ENCODE results near the gene LUM.

LUM gene

DNA sequence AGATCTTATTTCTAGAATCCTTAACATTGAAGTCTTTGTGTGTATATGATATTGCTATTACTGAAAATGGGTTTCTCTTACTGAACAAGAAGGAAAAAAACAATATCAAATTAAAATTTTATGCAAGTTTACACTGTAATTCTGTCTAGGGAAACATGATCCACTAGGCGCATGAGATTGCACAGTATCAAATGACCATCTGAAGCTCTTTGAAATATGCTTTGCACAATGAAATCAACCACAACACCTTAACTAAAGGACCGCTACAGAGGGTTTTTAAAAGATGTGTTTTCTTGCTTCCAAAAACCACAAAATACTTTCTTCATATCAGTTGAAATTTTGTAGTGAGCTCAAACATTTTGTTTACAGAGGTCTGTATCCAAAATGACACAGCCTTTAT is 38.4 kb downstream of the LUM start:
- DNase-seq = no peak

DNA sequence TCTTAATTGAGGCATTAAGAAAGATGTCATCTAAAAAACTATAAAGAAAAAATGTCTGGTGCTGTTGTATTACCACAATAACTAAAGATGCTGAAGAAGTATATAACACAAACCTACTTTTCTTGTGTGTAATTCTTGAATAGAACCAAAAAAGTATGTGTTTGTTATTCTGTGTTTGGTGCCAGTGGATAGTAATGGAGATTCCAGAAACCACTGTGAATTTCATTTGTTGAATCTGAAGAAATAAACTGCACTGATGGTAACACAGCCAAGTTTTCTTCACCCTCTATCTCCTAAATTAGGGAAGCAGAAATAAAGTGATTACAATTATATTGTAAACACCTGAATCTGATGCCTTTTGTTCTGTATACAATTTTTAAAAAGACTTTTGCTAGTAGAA is 40.4 kb downstream of the LUM start:
- DNase-seq = no peak

DNA sequence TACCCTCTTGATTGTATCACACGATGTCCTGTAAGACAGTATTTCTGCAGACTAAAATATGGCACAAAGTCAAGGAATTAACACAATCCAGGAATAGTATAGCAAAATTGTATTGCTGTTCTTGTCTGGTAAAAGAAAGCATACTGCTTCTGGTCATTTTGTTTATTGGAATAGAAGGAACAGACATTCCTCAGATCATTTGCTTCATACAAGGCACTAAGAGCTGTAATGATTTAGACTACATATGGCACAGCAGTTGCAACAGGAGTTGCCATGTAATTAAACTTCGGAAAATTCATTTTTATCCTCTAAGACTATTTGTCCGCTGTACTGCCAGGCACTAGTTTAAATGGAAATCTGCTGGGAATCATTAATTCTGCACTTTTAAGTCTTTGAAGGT is 45.9 kb downstream of the LUM start:
- no peak for DNase-seq

DNA sequence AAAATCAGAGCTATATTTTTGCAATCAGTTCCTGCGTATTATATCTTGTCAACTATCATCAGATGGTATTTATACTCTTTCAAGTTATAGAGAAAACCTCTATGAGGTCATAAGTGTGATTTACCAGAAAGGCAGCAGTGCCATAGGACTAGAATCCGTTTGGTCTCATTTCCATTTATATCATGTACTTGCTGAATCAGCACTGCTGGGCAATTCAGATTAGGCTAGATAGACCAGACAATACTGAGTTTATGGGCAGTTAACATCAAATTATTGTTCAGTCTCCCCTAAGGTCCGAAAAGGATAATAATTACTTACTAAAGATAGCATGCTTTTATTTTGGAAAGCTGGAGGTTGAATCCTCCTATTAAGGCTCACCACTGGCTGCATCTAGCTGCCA is 46.7 kb downstream of the LUM start:
- no peak for DNase-seq

DNA sequence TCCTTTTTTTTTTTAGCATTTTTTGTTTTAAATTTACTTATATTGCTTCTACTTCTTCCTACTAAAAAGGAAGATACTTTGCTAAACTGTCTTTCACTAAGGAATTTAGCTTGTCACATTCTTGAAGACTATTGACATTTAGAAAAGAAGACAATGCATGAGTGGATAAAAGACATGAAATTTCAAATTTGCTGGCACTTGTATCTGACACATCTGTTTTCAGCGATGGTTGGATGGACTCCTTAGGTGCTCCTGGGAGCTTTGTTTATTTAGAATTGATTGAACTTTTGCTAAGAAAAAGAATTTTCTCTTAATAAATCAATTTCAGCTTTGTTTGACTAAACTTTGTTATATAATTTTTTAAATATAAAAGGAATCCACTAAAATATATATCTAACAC is 50.2 kb downstream of the LUM start:
- no peak for DNase-seq

DNA sequence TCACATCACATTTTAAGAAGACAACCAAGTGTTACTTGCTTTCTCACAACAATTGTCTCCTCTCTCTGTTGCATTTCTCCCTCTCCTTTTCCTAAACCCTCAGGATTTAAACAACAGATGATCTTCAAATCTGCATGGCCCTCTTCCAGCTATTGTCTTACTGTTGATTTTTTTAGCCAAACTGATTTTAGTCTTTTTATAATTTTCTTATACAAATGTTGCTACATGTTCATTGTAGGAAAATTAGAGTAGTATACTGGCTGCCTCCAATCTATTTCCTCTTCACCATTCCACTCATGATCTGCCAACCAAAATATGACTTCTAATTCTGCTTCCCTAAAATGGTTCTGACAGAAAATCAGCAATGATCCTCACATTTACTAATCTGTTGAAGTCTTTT is 52.1 kb downstream of the LUM start:
- no peak for DNase-seq

DNA sequence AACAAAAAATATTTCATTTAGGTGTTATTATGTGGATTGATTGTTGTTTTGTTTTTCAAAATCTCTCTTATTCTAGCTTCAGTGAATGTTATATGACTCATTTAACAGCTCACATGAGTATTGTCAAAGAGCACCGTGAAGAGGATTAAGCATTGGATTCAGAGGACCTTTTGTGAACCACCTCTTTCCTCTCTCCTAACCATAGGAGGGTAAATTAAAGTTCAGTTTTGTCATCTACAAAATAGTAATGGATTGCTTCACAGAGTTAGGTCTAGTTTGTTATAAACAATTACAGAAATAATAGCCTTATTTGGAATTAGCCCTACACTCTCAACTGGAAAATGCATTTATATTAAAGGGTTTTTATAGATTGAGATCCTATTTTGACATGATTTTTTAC is 52.5 kb downstream of the LUM start:
- DNase-seq = no peak

DNA sequence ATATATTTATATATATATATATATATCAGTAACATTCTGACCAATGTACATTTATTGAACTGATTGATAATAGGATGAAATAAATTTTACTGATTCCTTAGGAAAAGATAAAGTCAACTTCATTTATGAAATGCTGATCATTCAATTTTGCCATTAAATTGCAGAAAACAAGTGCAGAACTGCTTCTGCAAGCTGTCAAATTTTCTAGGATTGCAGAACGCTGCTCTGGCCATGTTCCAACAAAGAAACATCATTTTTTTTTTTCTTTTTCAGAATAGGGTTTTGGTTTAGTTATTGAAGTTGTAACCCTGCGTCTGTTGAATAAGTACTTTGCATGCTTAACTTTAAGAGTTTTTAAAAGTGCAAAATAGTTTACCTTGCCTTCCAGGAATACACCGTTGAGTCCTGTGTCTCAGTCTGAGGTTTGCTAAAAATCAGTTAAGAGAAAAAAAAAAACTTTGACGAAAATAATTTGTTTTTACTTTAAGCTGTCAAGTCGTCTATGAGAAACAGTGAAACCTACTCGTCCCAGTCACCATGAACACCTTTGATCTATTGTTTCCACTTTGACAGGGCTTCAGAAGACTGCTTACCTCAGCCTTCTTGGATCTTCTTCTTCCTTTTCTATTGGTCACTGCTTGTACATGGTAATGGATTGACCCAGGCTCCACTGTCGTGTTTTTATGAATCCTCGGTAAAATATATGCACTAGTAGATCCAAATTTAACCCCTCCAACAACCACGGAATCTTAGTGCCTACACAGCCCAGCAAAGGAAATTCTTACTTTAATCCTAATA is 53.7 kb downstream of the LUM start, which contains the start of gene KERA:
KERA (minus strand) TSS at position 657 of the 798 bp plus-strand sequence. CDS start 1,743 bp downstream, outside the sequence.
- no peak for DNase-seq

DNA sequence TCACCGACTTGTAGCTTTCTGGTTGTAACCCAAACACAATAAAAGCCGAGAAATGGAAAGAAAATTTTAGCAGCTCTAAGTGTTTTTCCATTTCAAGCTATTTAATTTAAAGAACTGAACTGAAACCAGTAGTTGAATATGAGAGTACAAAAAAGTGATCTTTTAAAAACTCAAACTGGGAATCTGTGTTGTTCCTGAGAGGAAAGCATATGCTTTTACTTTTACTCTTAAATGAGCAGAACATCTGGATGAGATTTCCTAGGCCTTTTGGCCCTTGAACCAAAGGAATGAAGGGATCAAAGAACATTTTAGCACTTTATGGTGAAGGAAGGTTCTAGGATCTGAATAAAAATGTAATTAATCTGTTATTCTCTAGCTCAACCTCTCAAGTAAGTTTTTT is 54.8 kb downstream of the LUM start:
- no peak for DNase-seq

DNA sequence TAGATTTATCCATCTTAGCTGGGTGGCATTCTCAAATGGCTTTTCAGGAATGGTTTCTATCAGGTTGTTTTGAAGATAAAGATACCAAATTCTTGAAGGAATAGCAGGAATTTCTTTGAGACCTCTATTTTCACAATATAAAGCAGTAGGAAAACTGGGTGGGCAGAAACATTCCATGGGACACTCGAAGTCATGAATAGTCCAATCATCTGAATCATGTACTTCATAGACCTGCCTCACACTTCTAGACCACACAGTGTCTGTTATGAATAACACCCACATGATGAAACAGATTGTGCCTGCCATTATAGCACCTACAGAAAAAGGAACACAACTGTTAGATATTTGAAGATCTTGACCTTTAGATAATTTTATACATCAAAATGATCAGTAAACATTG is 55.3 kb downstream of the LUM start:
- no peak for DNase-seq

DNA sequence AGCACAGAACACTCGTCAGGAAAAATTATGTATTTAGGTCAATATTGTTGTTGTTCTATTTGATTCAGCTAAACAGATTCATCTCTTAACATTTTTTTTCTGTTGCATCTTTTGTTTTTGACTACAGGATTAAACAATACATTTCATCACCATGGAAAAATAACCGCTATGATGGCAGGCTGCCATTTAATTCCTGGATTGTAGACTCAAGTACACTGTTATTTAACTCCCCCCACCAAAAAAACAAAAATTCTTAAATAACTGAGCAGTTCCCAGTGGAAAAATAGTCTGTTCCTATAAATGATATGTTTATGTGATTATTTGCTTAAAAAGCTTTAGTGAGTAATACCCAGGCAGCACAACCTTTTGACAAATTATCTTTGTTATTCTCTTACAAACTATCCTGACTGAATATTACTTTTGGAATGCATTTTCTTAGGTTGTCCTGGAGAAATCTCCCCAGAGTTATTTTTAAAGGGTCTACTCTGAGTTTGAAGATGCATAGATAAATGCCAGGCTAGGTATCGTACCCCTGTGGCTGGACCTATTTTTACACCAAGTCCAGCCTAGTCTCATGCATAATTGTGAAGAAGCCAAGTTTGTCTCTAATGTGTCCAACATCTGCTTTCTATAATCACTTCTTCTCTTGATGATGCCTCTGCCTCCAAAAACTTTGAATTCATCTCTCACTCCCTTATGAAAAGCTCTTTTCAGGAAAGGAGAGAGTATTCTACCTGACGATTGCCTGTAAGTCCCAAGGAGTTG is 57.2 kb downstream of the LUM start:
- no peak for DNase-seq

Data from hematopoietic multipotent progenitor cell treated with erythropoietin and hydrocortisone succinate and interleukin-3 and kit ligand, for 6 days (in vitro differentiated cells).